ENCODE data around the gene ADI1. TPM values are rescaled to one million over a fixed set of nuclear protein-coding genes. Genes with fewer than 3 reads are reported as not detected.

ADI1 gene
- total and polyA plus RNA-seq, 2 of the 8 experiments (the other 6 are each of a cell fraction or from before 2014, with no cell fraction given): 12.2 to 40.2 TPM

DNA sequence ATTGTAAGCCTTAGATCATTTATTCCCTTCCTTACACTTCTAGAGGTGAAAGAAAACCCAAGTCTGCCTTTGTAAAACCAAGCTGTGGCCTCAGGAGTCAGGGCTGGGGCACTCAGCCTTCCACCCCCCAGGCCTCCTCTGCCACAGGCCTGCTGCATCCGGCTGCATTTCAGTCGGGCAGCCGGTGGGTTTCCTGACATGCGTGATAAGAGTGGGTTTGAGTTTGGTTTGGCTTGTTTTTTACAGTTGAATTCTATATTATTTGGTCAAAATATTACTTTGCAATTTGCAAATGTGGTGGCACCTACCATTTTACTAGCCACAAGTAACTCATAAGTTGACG lies 42.4 kb downstream of the ADI1 start:
- POLR2A ChIA-PET (ENCODE audit: partially characterized antibody): no interaction called here
- H3K14ac ChIP-seq (ENCODE audit: insufficient read length): no peak overlapping the region
- H4K91ac ChIP-seq (replicated peaks; ENCODE audit: insufficient read length, low read length): no peak overlapping the region
- DNase-seq (ENCODE audit: low read depth in 1 of 2, low spot score in 2 of 2) (no peak), FAIRE-seq (no peak)
- no peak overlapping the region for H3K4me3 ChIP-seq (ENCODE audit: extremely low read depth in 1 of 4, insufficient read depth in 2 of 4, low read depth in 3 of 4, low read length in 4 of 4)
- no peaks in the 10 kb centered on the region for H3K27me3 ChIP-seq (replicated peaks in 1 of 4; ENCODE audit: control insufficient read depth in 3 of 4, extremely low read depth in 1 of 4, insufficient read depth in 3 of 4, low read length in 3 of 4)
- CTCF ChIA-PET (ENCODE audit: partially characterized antibody): interaction anchor here (1.1 to 15.8 kb wide), 4 partner anchors 15 to 57 kb away, joined by 3 to 152 read pairs (median 6); no protein-coding TSS in a partner anchor
- no peak overlapping the region for H2BK20ac ChIP-seq (ENCODE audit: low read length)
- no peaks in the 10 kb centered on the region for H3K79me2 ChIP-seq (ENCODE audit: control insufficient read depth in 1 of 2, insufficient read depth in 2 of 2, low read length in 2 of 2)
- H4K5ac ChIP-seq (ENCODE audit: insufficient read length, low read depth, low read length): no peak overlapping the region
- H3K79me1 ChIP-seq (ENCODE audit: low read depth, low read length): no peaks in the 10 kb centered on the region
- peaks cover 0 to 22% (median 0%) of the 10 kb centered on the region in 4 experiments; a peak in 3 of 8 replicates for H3K36me3 ChIP-seq (ENCODE audit: control insufficient read depth in 2 of 4, insufficient read depth in 4 of 4, low read length in 3 of 4)
- TF ChIP-seq POLR2A (IDR thresholded peaks at IDR 0.05; ENCODE audit: control extremely low read depth in 1 of 2, low read depth in 2 of 2, low read length in 2 of 2): no peak
- no peak overlapping the region for H2AFZ ChIP-seq (ENCODE audit: low read length)
- peaks cover 0 to 2% (median 0%) of the 10 kb centered on the region in 4 experiments; a peak in 2 of 7 replicates for H3K4me1 ChIP-seq (replicated peaks in 1 of 4; ENCODE audit: control insufficient read depth in 3 of 4, insufficient read depth in 4 of 4, low read length in 3 of 4)
- 96% methylated on average over 5 of the region's 5 CpGs; no CpG with 5 or more reads in 1 of the 2 experiments for WGBS, 2 experiments (ENCODE audit: extremely low coverage in 1 of 2, insufficient coverage in 1 of 2, insufficient read length in 1 of 2, insufficient replicate concordance in 2 of 2, low coverage in 1 of 2, low lambda C conversion rate in 2 of 2, missing lambda C conversion rate in 1 of 2)
- H2BK5ac ChIP-seq (ENCODE audit: low read depth, low read length): no peak overlapping the region
- no peak overlapping the region for H2BK15ac ChIP-seq (ENCODE audit: low read length)
- H3K4me2 ChIP-seq (ENCODE audit: insufficient read depth in 1 of 2, low read depth in 2 of 2, low read length in 2 of 2): no peak overlapping the region
- peaks cover 0 to 2% of the 10 kb centered on the region in 2 experiments for H4K20me1 ChIP-seq (replicated peaks in 1 of 2; ENCODE audit: control insufficient read depth in 1 of 2, insufficient read depth in 2 of 2, low read length in 2 of 2)
- 0 out of 2 replicates have a peak, but pooled peaks cover 2% of the 10 kb centered on the region for H3K23me2 ChIP-seq (ENCODE audit: low read depth, low read length)
- no peak overlapping the region for H3K9ac ChIP-seq (replicated peaks in 1 of 4; ENCODE audit: extremely low read depth in 1 of 4, low read depth in 3 of 4, low read length in 3 of 4)
- no peak overlapping the region for H4K8ac ChIP-seq (ENCODE audit: extremely low read depth, insufficient read depth, low read length)
- H3K18ac ChIP-seq (ENCODE audit: extremely low read depth, low read length): no peak overlapping the region
- no peak overlapping the region for H3K27ac ChIP-seq (ENCODE audit: low read depth, low read length)
- no peak overlapping the region for H2BK120ac ChIP-seq (replicated peaks; ENCODE audit: low read depth, low read length)
- no peaks in the 10 kb centered on the region for H3K9me3 ChIP-seq (ENCODE audit: insufficient read depth in 2 of 2, low read depth in 1 of 2, low read length in 1 of 2)
- no peak overlapping the region for H2BK12ac ChIP-seq (ENCODE audit: low read depth, low read length)
- no peak overlapping the region for H2AK5ac ChIP-seq (ENCODE audit: low read depth, low read length)
- no peak overlapping the region for H3K4ac ChIP-seq (replicated peaks; ENCODE audit: insufficient read length, low read depth, low read length)
- no peak overlapping the region for H3K56ac ChIP-seq (replicated peaks; ENCODE audit: insufficient read length, low read depth, low read length)
- no peak overlapping the region for H3K23ac ChIP-seq (ENCODE audit: insufficient read length)

Data from H1 (cell line).